ENCODE measurements around the gene ZFHX3.
"Not testable (repeated sequence)": the region's sequence is repeated elsewhere in the genome, so short reads cannot be mapped to it uniquely, and the experiment has no call there.

Gene ZFHX3

GRCh38 chr16:73047536-73048291, at the start of gene ZFHX3:
ZFHX3 (minus strand) TSS chr16:73048128; CDS start chr16:72960145, 87,983 bp downstream.
- DNase-seq (ENCODE audit: low read depth in 2 of 2), result no peak

GRCh38 chr16:73096510-73096909, 48.6 kb upstream of the ZFHX3 start:
- DNase-seq (ENCODE audit: low read depth in 2 of 2), result no peak

- DNase-seq (ENCODE audit: low read depth in 2 of 2), result no peak
These were observed 48.0 kb upstream of the ZFHX3 start for GRCh38 chr16:73095885-73096421.

- DNase-seq (ENCODE audit: low read depth in 2 of 2), result no peak
These were observed 47.4 kb upstream of the ZFHX3 start for GRCh38 chr16:73095142-73095820.

- DNase-seq (ENCODE audit: low read depth in 2 of 2), result no peak
These were observed 46.4 kb upstream of the ZFHX3 start for GRCh38 chr16:73094371-73094770.

- no peak for DNase-seq (ENCODE audit: low read depth in 2 of 2)
These were observed 45.5 kb upstream of the ZFHX3 start for GRCh38 chr16:73093146-73094144.

- DNase-seq (ENCODE audit: low read depth in 2 of 2), result no peak
These were observed 44.4 kb upstream of the ZFHX3 start for GRCh38 chr16:73092236-73092781.

- DNase-seq (ENCODE audit: low read depth in 2 of 2), result no peak
These were observed 43.2 kb upstream of the ZFHX3 start for GRCh38 chr16:73091174-73091573.

GRCh38 chr16:73089420-73089819, 41.5 kb upstream of the ZFHX3 start:
- no peak for DNase-seq (ENCODE audit: low read depth in 2 of 2)

GRCh38 chr16:73086108-73086507, 38.2 kb upstream of the ZFHX3 start:
- DNase-seq (ENCODE audit: low read depth in 2 of 2), result no peak

GRCh38 chr16:73083271-73083670, 35.3 kb upstream of the ZFHX3 start:
- no peak for DNase-seq (ENCODE audit: low read depth in 2 of 2)

GRCh38 chr16:73082634-73083051, 34.7 kb upstream of the ZFHX3 start:
- not testable (repeated sequence) for DNase-seq (ENCODE audit: low read depth in 2 of 2)

- DNase-seq (ENCODE audit: low read depth in 2 of 2), result no peak
These were observed 33.0 kb upstream of the ZFHX3 start for GRCh38 chr16:73080931-73081330.

GRCh38 chr16:73076324-73076810, 28.4 kb upstream of the ZFHX3 start:
- no peak for DNase-seq (ENCODE audit: low read depth in 2 of 2)

GRCh38 chr16:73074382-73074781, 26.5 kb upstream of the ZFHX3 start:
- no peak for DNase-seq (ENCODE audit: low read depth in 2 of 2)

GRCh38 chr16:73072051-73072450, 24.1 kb upstream of the ZFHX3 start:
- not testable (repeated sequence) for DNase-seq (ENCODE audit: low read depth in 2 of 2)

GRCh38 chr16:73071131-73071940, 23.4 kb upstream of the ZFHX3 start:
- no peak for DNase-seq (ENCODE audit: low read depth in 2 of 2)

GRCh38 chr16:73069581-73070262, 21.8 kb upstream of the ZFHX3 start:
- no peak for DNase-seq (ENCODE audit: low read depth in 2 of 2)

GRCh38 chr16:73068541-73069401, 20.8 kb upstream of the ZFHX3 start:
- no peak for DNase-seq (ENCODE audit: low read depth in 2 of 2)

Measured in activated CD4-positive, alpha-beta T cell treated with anti-CD3 and anti-CD28 coated beads for 24 hours (primary cell).